GM06990 (cell line): ENCODE measurements around the gene AHSA1.

Experiments
- DNase-seq: peaks from one replicate; pipeline ENCODE4 v3.0.0-alpha.2; 2011; ENCODE audit not compliant: insufficient read length; ENCODE audit errors: extremely low read depth
- H3K27me3 ChIP-seq: replicated peaks from 2 replicates; pipeline ENCODE4 v1.6.0; 2011; ENCODE audit warnings: low read length; ENCODE audit not compliant: control insufficient read depth, insufficient read depth
- H3K36me3 ChIP-seq: 2 replicates; pipeline ENCODE4 v1.5.1; 2011; ENCODE audit warnings: low read length; ENCODE audit not compliant: control insufficient read depth, insufficient read depth
- H3K4me3 ChIP-seq: replicated peaks from 2 replicates; pipeline ENCODE4 v1.5.1; 2011; ENCODE audit warnings: low read depth, mild to moderate bottlenecking, control low read depth, low read length
- TF ChIP-seq, protein P1 (sequence below): IDR thresholded peaks from 2 replicates; pipeline ENCODE4 v1.5.1; 2011; ENCODE audit warnings: low read length, control low read depth, mild to moderate bottlenecking, inconsistent platforms; ENCODE audit not compliant: insufficient read depth, poor library complexity, severe bottlenecking

AHSA1 gene

GRCh38 chr14:77475432-77476115, 17.7 kb downstream of the AHSA1 start:
- no peaks in the 10 kb centered on the region for H3K36me3 ChIP-seq
- no peaks in the 10 kb centered on the region for H3K27me3 ChIP-seq
- no peak for DNase-seq
- no peak overlapping the region for H3K4me3 ChIP-seq
- TF ChIP-seq, protein P1, sequence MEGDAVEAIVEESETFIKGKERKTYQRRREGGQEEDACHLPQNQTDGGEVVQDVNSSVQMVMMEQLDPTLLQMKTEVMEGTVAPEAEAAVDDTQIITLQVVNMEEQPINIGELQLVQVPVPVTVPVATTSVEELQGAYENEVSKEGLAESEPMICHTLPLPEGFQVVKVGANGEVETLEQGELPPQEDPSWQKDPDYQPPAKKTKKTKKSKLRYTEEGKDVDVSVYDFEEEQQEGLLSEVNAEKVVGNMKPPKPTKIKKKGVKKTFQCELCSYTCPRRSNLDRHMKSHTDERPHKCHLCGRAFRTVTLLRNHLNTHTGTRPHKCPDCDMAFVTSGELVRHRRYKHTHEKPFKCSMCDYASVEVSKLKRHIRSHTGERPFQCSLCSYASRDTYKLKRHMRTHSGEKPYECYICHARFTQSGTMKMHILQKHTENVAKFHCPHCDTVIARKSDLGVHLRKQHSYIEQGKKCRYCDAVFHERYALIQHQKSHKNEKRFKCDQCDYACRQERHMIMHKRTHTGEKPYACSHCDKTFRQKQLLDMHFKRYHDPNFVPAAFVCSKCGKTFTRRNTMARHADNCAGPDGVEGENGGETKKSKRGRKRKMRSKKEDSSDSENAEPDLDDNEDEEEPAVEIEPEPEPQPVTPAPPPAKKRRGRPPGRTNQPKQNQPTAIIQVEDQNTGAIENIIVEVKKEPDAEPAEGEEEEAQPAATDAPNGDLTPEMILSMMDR = no peak

DNA sequence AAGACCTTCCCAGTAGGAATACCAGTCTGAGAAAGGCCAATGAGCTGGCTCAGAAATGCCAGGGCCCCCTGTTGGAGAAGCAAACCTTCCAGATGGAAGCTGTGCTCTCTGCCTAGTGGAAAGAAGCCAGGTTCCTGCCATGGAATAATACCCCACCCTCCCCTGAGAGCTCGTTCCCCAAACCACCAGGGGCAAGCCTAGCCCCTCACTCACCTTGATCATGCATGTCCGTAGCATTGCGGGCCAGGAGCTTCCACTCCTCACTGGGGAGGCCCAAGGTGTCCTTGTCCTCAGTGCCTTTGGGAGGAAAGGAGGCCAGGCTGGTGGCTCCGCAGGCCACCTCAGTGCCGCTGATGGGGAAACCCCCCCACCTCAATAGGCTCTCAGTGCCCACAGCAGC, 20.1 kb downstream of the AHSA1 start:
- Histone ChIP-seq H3K36me3 (no peaks in the 10 kb centered on the region), H3K27me3 (no peaks in the 10 kb centered on the region), H3K4me3 (no peak overlapping the region)
- TF ChIP-seq, protein P1 = no peak
- DNase-seq = no peak

- Histone ChIP-seq H3K36me3 (no peaks in the 10 kb centered on the region), H3K27me3 (no peaks in the 10 kb centered on the region), H3K4me3 (no peak overlapping the region)
- peak; percentile 30 for DNase-seq
- TF ChIP-seq, protein P1 = no peak
These were observed 20.9 kb downstream of the AHSA1 start for GRCh38 chr14:77478796-77479195.

- TF ChIP-seq, protein P1 = no peak
- no peaks in the 10 kb centered on the region for H3K27me3 ChIP-seq
- no peaks in the 10 kb centered on the region for H3K36me3 ChIP-seq
- no peak overlapping the region for H3K4me3 ChIP-seq
- DNase-seq = no peak
These were observed 24.5 kb downstream of the AHSA1 start for GRCh38 chr14:77482422-77482821.

DNA sequence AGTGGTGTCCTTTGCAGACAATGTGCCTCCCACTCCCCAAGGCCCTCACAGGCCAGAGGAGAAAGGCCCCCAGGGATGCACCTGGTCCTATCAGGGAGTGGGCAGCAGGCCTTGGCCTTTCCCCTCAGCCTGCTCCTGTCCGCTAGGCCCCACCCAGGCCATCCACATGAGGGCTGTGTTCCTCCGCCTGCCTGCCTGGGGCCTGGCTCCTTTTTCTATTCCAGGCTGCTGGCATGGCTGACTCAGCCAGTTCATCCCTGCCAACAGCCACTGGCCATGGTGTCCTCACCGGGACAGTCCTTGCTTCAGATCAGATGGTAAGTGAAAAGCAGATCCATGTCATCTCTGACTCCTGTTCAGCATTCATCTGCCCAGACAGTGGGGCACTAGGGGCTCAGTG, 27.4 kb downstream of the AHSA1 start:
- DNase-seq = no peak
- H3K27me3 ChIP-seq = no peaks in the 10 kb centered on the region
- TF ChIP-seq, protein P1 = no peak
- no peaks in the 10 kb centered on the region for H3K36me3 ChIP-seq
- no peak overlapping the region for H3K4me3 ChIP-seq
